ENCODE data around the gene TMEM132A.
"Not testable (repeated sequence)": the region's sequence is repeated elsewhere in the genome, so short reads cannot be mapped to it uniquely, and the experiment has no call there.

The TMEM132A gene

DNA sequence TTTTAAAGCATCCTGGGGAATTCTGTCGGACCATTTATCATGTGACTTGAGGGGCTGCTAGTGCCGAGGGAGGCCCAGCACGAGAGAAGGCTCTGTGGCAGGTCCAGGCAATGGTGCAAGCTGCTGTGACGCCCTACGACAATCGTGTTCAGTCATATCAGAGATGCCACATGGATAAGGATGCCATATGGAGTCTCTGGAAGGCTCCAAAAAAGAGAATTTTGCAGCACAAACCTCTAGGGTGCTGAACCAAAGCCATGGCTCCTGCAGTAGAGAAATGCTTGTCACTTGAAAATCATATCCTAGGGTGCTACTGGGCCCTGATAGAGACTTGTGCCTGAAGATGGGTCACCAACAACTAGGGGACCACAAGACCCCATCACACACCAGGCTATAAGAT is 40.5 kb downstream of the TMEM132A start:
- DNase-seq, result no peak

DNA sequence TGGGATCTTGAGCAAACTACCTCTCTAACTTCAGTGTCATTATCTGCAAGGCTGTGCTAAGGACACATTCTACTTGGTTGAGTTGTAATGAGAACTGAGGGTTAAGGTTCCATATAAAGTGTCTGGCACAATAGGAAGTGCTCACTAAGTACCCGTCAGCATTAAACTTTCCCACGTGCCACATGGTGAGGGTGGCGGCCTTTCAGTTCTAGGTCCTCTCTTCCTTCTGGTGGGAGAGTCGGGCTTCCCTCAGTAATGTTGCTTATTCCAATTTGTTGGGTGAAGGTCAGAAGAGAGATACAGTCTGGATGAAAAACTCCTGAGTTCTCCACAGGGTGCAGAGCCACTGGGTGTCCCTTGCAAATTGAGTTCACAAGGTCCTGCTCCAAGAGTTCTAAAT is 42.6 kb downstream of the TMEM132A start:
- DNase-seq, result no peak

DNA sequence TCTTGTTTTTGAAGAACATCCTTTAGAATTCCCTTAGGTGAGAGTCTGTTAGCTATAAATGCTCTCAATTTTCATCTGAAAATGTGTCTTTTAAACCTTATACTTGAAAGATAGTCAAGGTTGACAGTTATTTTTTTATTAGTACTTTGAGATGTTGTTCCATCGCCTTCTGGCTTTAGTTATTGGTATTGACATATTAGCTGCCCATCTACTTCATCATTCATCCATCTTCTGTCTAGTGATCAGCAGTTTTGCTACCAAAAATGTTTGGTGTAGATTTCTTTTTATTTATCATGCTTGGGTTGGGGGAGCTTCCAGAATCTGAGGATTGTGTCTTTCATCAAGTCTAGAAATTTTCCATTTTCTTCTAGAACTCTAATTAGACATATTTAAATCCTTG is 44.0 kb downstream of the TMEM132A start:
- no peak for DNase-seq

DNA sequence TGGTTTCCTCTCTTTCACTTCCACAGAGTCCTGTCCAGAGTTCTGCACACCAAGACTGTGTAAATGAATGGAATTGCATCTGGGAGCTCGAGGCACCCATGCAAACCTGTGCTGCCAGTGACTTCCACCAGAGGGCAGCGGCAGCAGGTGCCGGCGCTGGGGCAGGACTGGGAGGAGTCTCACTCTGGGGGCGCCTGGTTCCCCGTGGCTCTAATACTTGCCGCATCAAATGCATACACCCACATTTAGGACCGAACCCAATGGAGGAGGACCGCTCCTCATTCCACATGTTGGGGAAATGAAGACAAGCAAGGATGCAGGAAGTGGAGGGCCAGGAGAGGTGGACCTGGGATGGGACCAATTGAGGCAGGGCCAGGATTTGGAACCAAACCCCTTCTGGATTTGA is 46.1 kb downstream of the TMEM132A start:
- peak; percentile 80 to 84 for DNase-seq

DNA sequence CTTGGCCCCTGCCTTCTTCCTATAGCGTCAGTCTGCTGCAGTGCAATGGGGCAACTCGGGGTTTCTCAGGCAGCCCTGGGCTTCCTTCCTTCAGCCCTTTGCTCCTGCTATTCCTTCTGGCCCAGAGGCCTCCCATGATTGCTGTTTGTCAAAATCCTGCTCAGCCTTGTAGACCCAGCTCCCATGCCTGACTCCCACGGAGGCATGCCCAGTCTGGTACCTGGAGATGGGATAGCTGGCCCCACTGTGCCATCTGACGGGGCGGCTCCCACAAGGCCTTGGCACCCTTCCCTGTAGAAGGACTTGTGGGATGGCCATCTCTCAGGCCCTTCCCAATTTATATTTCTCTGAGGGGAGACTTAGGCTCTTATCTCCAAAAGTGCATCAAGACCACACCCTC is 46.6 kb downstream of the TMEM132A start:
- no peak for DNase-seq

DNA sequence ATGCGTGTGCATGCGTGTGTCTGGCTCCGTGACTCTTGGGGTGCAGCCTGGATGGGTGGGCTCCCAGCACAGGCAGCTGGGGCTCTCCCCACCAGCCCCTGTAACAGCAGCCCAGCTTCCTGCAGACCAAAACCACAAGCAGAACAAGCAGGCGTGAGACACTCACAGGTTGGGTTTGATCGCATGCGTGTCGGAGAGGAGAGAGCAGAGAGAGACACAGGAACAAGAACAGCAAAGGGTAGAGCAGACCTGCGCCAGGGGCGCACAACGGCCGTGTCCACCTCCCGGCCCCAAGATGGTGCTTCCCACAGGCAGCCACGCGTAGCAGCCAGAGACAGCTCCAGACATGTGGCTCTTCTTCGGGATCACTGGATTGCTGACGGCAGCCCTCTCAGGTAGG is 47.3 kb downstream of the TMEM132A start, which contains the start of gene CD6:
CD6 (plus strand) TSS at position 161 of the 400 bp plus-strand sequence; CDS start at position 347, 186 bp downstream.
- DNase-seq, result peak; percentile 73 to 76

DNA sequence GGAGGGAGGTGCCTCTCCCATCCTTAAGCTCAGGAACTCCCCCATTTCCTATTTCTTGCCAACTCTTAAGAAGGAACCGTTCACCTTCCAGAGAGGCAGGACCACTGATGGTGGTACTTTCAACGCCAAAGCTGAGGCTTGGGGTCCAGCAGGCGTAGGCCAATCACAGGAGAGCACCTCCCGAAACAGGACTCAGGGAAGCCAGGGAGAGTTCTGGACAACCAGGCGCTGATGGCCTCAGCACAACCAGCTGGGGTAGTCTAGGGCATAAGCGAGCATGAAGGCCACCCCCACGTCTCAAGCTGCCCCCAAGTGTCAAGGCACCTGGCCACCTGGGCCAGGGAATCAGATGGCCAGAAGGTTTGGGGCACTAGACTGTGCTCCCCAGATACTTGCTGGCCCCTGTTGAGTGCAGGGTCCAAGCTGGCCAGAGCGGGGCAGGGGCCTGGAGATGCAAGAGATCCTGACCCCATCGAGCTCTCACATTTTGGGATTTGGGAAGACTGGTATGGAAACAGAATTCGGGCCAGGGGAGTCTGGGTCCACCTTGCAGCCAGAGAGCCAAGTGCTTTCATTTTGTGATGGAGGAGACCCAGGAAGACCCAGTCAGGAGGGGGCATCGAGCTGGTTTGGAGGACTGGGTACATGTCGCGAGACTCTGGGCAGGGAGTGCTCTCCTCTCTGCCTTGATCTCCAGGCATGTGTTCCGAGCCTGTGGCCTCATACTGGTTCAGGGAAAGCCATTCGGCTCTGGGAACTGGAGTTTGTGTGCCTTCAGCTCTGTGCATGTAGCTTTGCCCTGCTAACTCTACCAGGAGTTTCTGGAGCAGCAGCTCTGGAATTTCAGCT is 48.1 kb downstream of the TMEM132A start:
- peak; percentile 45 to 50 for DNase-seq

DNA sequence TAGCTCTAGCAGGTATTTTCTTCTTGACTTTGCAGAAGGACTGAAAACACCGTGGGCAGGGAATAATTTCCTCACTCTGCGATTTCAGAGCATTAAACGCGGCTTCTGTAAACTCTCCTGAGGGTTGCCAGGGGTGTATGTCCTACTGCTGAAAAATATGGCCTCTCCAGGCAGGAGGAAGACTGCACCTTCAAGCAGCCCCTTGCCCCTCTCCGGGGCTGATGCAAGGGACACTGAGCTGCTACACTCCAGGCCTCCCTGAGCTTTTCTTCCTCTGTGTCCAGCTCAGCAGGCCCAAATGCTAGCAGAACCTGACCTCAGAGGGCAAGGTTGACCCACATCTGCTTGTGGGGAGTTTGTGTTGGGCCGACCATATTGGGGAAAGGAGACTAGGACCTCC is 49.4 kb downstream of the TMEM132A start:
- no peak for DNase-seq

DNA sequence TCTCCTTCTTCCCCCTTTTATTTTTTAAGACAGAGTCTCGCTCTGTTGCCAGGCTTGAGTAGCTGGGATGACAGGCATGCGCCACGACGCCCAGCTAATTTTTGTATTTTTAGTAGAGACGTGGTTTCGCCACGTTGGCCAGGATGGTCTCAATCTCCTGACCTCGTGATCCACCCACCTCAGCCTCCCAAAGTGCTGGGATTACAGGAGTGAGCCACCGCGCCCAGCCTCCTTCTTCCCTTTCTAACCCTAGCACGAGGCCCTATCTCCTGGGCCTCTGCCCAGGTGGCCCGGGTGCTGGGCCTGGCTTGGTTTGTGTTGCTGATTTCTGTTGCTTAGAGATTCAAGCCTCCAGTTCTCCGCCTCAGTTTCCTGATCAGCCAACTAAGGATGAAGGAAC is 50.1 kb downstream of the TMEM132A start:
- not testable (repeated sequence) for DNase-seq

DNA sequence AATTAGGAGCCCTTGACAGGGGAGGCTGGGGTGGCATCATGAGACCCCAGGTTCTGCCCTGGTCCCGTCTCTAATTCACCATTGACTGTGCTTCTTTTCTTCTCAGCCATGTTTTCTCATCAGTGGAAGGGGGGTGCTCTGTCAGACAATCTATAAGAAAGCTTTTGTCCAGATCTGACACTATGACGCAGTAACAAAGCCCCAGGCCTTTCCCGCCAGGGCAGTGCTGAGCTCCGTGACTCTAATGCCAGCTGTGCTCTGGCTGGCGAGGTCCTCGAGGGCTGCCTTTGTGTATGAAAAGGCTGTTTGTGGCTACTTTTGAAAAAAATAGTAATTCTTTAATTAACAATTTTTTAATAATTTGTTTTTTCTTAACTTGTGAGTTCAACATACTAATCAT is 50.5 kb downstream of the TMEM132A start:
- no peak for DNase-seq

DNA sequence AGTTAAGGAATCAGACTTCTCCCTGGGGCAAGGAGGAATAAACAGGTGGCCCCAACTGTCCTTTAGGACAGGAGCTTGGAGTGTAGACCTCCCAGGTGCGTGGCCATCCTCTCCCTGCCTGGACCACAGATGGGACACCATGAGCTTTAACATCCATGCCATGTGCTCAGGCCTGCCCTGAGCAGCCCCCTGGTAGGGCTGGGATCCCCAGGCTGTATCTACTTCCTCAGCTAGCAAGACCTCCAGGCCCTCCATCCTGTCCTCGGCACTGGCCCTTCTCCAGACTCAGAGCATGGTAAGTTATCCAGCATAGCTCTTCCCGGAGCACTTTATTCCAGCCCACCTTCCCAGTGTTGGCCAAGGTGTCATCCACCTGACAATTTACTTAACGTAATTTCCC is 53.0 kb downstream of the TMEM132A start:
- DNase-seq, result no peak

DNA sequence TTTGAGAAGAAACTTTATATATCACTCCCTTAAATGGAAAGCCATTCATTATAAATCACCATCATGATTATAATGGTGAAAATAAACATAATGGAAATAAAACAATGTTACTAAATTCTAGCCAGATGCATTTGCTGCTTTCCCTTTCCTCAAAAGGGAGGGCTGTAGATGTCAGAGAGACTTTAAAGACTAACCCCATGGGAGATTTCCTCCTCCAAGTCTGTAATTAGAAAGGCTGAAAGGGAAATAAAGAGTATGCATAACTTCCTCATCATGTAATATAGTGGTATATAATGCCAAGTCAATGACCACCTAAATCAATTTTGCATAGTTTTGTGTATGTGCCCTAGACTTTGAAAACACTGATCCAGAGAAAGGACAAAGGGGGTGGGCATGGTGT is 53.6 kb downstream of the TMEM132A start:
- no peak for DNase-seq

DNA sequence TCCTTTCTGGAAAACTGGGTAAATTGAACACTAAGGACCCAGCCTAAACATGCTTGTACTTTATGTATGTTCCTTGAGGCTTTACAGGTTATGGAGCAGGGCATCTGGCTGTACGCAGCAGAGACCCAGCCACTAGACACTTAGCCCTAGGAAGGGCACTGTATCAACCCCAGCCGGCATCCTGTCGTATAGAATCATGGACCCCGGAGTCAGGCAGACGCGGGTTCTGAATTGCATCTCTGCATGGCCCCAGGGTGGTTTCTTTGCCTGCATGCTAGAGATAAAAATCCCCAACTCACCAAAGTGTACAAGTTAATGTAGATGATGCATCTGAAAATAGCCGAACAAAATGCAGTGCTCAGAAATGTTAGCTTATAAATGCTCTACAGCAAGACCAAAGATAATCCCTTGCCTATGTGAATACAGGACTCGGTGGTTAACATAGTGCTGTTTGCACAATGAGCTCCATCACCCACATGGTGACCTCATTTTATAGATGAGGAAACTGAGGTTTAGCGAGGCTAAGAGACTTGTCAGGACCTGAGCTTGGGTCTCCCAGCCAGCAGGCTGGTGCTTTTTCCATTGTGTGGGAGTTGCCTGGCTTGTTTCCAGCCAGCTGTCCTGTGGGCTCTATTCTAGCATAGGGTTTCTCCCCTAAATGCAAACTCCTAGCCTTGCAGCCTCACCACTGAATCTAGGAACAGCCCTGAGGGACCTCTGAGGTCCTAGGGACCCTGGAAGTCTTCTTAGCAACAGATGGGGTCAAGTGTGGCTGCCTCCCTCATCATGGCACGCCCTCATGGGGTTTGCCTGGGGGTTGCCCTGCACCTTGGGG is 54.5 kb downstream of the TMEM132A start:
- peak in 1 of 2 donors; percentile 55 for DNase-seq

DNA sequence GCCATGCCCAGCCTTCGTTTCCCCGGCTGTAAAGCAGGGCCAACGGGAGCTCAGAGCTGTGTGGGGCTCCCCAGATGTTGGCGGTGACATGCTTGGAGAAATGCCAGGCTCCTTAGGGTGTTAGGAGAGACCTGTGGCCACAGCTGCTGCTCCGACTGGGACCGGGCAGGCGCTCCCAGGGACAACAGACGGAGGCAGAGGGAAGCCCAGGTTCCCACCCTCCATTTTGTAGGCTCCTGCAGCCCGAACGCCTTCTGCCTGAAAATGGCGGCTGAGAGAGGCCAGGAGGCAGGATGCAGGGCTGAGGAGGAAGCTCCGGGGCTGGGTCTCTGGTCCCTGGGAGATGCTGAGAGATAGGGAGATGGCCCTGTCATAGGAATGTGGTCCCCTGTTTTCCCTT is 57.3 kb downstream of the TMEM132A start:
- no peak for DNase-seq

DNA sequence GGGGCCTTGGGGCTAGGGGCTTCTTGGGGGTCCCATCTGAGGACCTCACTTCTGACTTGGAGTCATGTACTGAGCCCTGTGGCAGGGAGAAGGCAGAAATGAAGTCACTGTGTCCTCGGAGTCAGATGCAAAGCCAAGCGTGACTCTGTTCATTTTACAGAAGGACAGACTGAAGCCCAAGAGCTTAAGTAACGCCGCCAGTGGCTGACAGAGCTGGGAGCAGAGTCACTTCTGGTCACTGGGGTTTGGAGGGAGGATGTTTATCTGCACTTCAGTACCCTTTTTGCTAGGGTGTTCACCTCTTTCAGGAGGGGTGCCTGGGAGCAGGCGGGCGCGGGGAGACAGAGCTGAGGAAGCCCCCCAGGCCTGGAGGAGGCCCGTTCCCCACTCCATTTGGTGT is 57.9 kb downstream of the TMEM132A start:
- no peak for DNase-seq

DNA sequence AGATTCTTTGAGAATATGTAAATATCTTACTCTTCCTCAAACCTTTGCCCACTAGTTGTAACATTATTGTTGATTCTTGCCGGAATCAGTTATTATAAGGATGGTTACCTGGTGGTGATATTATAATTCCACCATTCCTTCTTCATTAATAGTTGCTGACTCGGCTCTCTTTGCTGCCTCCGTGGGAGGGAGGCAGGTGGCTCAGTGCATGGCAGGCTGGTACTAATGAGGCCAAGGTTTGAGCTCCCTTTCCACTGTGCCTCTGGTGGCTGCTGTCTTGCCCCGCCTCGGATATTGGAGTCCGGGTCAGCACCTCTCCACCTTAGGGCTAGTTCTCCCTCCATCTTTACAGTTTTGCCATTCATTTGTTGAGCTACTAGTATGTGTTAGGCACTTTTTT is 59.9 kb downstream of the TMEM132A start:
- no peak for DNase-seq

DNA sequence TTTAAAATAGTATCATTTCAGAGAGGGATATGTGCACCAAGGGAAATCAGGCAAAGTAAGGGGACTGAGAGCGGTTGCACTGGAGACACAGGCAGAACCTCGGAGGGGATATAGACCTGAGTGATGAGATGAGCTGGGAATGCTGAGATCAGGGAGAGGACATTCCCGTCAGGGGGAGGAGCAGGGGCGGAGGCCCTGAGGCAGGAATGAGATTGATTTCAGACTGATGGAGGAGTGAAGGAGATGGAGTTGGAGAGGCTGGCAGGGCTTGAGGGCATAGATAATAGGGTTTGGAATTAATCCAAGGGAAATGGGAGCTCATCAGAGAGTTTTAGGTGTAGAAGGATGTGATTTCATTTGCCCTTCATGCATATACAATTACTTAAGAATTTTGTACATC is 60.4 kb downstream of the TMEM132A start:
- DNase-seq, result no peak

DNA sequence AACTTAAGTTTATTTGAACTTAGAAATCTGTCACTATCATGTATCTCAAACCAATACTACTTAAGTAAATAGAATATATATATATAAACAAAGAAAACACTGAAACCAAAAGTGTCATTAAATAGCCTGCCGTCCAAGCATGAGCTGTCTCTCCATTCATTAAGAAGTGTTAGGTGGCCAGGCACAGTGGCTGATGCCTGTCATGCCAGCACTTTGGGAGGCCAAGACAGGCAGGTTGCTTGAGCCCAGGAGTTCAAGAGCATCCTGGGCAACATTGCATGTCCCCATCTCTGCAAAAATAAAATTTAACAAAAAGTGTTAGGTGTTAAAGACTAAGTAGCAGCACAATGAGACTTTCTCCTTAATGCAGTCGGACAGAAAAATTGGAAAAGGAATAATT is 61.2 kb downstream of the TMEM132A start:
- no peak for DNase-seq

DNA sequence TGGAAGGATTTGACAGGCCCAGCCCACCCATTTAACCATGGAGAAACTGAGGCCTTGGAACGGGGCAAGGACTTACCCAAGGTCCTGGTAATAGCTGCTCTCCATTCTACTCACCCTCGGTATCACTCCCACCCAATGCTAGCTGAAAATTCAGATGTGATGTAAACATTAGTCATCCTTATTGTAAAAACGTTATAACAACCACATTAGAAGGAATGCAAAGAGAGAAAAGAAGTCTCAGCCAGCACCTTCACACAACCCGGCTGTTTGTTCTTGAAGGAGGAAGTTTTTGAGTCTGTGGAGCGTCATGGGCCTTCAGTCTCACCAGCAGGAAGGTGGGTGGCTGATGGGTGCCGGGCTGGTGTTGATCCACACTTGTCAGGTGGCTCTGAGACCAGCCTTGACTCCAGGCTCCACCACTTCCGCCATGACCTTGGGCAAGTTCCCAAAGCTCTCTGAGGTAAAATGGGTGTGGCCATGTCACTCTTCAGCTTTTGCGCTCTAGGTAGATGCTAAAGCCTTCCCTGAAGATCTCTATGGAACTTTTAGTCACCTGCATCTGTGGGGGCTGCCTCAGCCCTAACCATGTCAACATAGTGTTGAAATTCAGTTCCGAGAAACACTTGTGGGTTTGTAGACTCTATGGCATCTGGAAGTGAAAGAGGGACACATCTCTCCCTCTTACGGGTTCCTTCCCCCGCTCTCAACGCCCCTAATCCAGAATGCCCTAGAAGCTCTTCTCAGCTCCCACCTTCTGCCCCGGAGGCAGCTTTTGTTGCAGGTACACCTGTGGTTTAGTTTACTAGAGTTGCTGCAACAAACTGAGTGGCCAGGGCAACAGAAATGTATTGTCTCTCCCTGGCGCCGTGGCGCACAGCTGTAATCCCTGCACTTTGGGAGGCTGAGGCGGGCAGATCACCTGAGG is 62.0 kb downstream of the TMEM132A start:
- DNase-seq, result peak; percentile 91 to 93
